Brain microvascular endothelial cell (primary cell): ENCODE measurements around the gene FHL2.
A peak's percentile ranks its signal among the peaks of the same experiment; 100 is the strongest.

Experiments used
- DNase-seq: peaks from one replicate; pipeline ENCODE4 v3.0.0-alpha.2; 2020
- H3K27ac ChIP-seq: fragments of 250-450 bp; sonication (Bioruptor Pico); 2 replicates; pipeline ENCODE4 v1.5.1; 2020; ENCODE audit warnings: mild to moderate bottlenecking, moderate library complexity
- H3K27me3 ChIP-seq: fragments of 250-450 bp; sonication (Bioruptor Pico); replicated peaks from 2 replicates; pipeline ENCODE4 v1.5.1; 2020; ENCODE audit warnings: mild to moderate bottlenecking
- H3K36me3 ChIP-seq: fragments of 250-450 bp; sonication (Bioruptor Pico); replicated peaks from 2 replicates; pipeline ENCODE4 v1.5.1; 2020; ENCODE audit warnings: mild to moderate bottlenecking
- H3K4me3 ChIP-seq: 2 replicates; pipeline ENCODE4 v1.5.1; 2011; ENCODE audit warnings: low read depth, mild to moderate bottlenecking, control low read depth, low read length, moderate library complexity
- in situ Hi-C: cut with HindIII; loops from 2 replicates; pipeline ENCODE4 v1.10.0; 2017; ENCODE audit warnings: low sequenced_read_pairs, low pct_ligation_motif_present
- TF ChIP-seq, protein P1 (sequence below): IDR thresholded peaks from 2 replicates; pipeline ENCODE4 v1.5.1; 2011; ENCODE audit warnings: low read depth, mild to moderate bottlenecking, moderate library complexity, low read length, control low read depth, inconsistent platforms; ENCODE audit errors: missing control alignments

Gene FHL2

DNA sequence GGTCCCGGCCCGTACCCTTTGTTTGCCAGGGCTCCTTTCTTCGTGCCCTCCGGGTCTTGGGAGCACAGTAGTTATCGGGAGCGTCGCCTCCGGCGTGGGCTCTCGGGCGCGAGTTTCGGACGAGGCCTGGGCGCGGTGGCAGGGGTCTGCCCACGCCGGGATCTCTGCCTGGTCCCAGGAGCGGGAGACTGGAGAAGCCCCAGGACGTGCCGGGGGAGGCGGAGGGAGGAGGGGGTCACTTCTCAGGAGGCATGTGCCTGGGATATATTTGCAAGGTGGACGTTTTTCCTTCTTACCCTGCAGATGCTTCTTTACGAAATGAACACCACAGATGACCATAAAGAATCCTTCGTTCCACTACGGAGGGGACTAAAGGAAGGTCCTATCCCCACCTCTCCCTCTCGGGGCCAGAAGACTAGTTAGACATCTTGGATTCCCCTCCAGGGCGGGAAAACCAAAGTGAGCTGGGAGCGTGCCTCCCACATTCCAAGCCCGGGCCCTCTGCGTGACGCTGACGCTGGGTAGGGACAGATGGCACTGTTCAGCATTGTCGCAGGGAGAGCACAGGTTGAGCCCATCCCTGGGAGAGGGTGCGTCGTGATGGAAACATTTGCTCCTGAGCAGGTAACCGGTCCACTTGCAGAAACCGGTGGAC is 483 bp upstream of the FHL2 start:
- no peaks in the 10 kb centered on the region for H3K27me3 ChIP-seq
- H3K27ac ChIP-seq: peak overlapping the region; percentile 98
- H3K36me3 ChIP-seq: peaks cover 26% of the 10 kb centered on the region
- no peak for DNase-seq
- in situ Hi-C loops: no loop called here
- TF ChIP-seq, protein P1, sequence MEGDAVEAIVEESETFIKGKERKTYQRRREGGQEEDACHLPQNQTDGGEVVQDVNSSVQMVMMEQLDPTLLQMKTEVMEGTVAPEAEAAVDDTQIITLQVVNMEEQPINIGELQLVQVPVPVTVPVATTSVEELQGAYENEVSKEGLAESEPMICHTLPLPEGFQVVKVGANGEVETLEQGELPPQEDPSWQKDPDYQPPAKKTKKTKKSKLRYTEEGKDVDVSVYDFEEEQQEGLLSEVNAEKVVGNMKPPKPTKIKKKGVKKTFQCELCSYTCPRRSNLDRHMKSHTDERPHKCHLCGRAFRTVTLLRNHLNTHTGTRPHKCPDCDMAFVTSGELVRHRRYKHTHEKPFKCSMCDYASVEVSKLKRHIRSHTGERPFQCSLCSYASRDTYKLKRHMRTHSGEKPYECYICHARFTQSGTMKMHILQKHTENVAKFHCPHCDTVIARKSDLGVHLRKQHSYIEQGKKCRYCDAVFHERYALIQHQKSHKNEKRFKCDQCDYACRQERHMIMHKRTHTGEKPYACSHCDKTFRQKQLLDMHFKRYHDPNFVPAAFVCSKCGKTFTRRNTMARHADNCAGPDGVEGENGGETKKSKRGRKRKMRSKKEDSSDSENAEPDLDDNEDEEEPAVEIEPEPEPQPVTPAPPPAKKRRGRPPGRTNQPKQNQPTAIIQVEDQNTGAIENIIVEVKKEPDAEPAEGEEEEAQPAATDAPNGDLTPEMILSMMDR: no peak
- H3K4me3 ChIP-seq: peak overlapping the region; percentile 36

DNA sequence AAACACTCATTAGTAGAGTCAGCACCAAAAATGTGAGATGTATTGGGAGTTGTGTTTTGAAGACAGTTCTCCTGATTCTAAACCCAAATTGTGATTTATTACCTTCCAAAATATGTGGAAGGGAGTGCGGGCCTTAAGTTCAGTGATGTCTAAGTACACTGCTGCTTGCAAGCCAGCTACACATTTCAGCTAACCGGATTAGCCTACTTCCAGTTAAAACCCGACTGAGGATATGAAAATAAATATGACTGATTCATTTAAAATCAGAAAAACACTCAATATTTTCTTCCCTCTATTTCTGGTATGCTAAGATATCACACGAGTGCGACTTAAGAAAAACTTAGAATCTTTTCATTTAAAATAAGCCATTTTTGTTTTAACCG is 907 bp downstream of the FHL2 start:
- H3K4me3 ChIP-seq: peak overlapping the region; percentile 100
- H3K27me3 ChIP-seq: no peaks in the 10 kb centered on the region
- TF ChIP-seq, protein P1: no peak
- peaks cover 40% of the 10 kb centered on the region for H3K36me3 ChIP-seq
- in situ Hi-C loops: no loop called here
- no peak for DNase-seq
- peak overlapping the region; percentile 98 for H3K27ac ChIP-seq

DNA sequence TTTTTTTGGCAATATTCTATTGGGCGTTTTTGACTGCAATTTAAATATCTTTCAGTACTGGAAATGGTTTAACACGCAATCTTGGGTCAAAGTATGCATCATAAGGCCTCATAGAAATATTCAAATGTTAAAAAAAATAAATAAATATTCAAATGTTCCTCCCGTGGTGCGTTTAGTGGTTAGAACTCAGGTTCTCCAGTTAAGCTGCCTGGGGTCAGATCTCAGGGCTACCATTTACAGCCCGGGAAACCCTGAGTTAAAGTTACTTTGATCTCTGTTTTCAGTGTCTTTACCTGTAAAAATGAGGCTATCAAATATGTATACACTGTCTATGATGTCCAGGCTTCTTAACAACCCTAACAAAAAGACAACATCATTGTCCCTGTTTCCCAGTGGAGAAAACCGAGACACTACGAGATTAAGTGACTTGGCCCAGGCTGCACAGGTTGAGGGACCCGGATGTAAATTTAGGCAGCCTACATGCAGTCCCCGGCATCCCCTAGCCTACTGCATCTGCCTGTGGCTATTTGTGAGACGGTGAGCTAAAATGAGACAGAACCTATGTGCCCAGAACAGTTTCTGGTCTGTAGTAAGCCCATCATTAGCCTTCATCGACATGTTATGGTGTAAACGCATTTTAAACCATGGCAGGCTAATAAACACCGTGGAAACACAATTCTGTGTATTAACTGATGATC is 1.7 kb downstream of the FHL2 start:
- Histone ChIP-seq H3K27ac (peak overlapping the region; percentile 98), H3K27me3 (no peaks in the 10 kb centered on the region), H3K4me3 (peak overlapping the region; percentile 100), H3K36me3 (peaks cover 44% of the 10 kb centered on the region)
- TF ChIP-seq, protein P1: no peak
- no peak for DNase-seq
- in situ Hi-C loops: no loop called here

DNA sequence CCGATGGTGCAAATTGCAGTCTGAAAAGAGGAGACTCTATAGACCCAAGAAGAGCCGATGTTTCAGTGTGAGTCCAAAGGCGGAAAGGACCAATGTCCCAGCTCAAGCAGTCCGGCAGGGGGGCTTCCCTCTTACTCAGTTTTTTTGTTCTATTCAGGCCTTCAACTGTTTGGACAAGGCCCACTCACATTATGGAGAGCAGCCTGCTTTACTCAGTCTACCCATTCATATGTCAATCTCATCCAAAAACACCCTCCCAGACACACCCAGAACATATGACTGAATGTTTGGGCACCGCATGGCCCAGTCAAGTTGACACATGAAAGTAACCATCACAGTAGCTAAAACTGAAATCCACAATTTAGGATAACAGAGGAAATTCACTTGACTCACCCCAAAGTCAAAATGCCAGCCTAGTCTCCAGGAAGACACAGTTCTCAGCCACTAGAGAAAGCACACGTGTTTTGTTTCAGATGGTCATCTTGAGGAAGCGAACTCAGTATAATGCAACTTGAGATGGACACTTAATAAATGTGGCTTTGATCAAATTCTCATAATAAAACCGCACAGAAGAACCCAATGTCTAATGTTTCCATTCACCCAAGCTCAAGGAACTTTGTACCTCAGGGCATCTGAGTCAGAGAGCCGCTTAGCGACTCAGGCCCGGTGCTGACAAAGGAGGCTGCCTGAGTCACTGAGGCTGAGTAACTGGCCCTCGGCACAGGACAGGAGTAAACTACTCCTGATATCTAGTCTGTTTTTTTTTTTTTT is 2.4 kb downstream of the FHL2 start:
- DNase-seq: peak; percentile 96
- in situ Hi-C loops: no loop called here
- TF ChIP-seq, protein P1: no peak
- Histone ChIP-seq H3K27me3 (no peaks in the 10 kb centered on the region), H3K36me3 (peaks cover 51% of the 10 kb centered on the region), H3K27ac (peak overlapping the region; percentile 98), H3K4me3 (peak overlapping the region; percentile 100)

DNA sequence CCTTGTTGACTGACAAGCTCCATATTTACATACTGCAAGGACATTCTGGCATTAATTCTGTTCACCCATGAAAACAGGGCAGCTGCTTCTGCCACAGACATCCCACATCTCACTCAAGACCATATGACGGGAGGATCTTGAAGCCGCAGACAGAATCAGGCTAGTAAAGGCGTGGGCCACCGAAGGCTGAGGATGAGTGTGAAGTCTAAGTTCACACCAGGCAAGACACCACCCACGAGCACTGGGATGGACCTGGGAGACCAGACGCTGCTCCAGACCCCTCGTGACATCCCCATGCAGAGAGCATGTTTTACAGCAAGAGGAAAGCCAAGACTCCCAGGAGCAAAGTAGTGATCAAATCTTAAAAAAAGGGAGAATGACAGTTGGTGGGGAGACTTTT is 3.2 kb downstream of the FHL2 start:
- Histone ChIP-seq H3K4me3 (peak overlapping the region; percentile 100), H3K36me3 (peaks cover 55% of the 10 kb centered on the region), H3K27ac (peak overlapping the region; percentile 98), H3K27me3 (no peaks in the 10 kb centered on the region)
- in situ Hi-C loops: no loop called here
- DNase-seq: no peak
- TF ChIP-seq, protein P1: no peak
